Right kidney (tissue), 1 donor: ENCODE measurements around the gene PRKAB2.
"Not testable (repeated sequence)": the region's sequence is repeated elsewhere in the genome, so short reads cannot be mapped to it uniquely, and the experiment has no call there.

ENCODE experiments used
- DNase-seq: peaks from one replicate; pipeline ENCODE4 v3.0.0-alpha.2; 2016

PRKAB2 gene

GRCh38 chr1:147177611-147178380, 5.5 kb upstream of the PRKAB2 start:
- DNase-seq, result peak; percentile 57

- DNase-seq, result no peak
These were observed 687 bp downstream of the PRKAB2 start for GRCh38 chr1:147171399-147172167.

GRCh38 chr1:147169840-147170674, 2.2 kb downstream of the PRKAB2 start:
- DNase-seq, result no peak

GRCh38 chr1:147169171-147169570, 3.1 kb downstream of the PRKAB2 start:
- no peak for DNase-seq

- DNase-seq, result no peak
These were observed 3.6 kb downstream of the PRKAB2 start for GRCh38 chr1:147168626-147169058.

- DNase-seq, result no peak
These were observed 4.9 kb downstream of the PRKAB2 start for GRCh38 chr1:147167365-147167764.

- DNase-seq, result no peak
These were observed 9.3 kb downstream of the PRKAB2 start for GRCh38 chr1:147163019-147163418.

- no peak for DNase-seq
These were observed 10.2 kb downstream of the PRKAB2 start for GRCh38 chr1:147162093-147162492.

- DNase-seq, result not testable (repeated sequence)
These were observed 15.2 kb downstream of the PRKAB2 start for GRCh38 chr1:147157116-147157515.

- no peak for DNase-seq
These were observed 15.6 kb downstream of the PRKAB2 start for GRCh38 chr1:147156642-147157041.

- DNase-seq, result no peak
These were observed 19.5 kb downstream of the PRKAB2 start for GRCh38 chr1:147152772-147153171.

GRCh38 chr1:147151244-147151643, 21.0 kb downstream of the PRKAB2 start:
- no peak for DNase-seq

- DNase-seq, result no peak
These were observed 29.4 kb downstream of the PRKAB2 start for GRCh38 chr1:147142886-147143285.

GRCh38 chr1:147130721-147131120, 41.5 kb downstream of the PRKAB2 start:
- not testable (repeated sequence) for DNase-seq

- DNase-seq, result no peak
These were observed 43.0 kb downstream of the PRKAB2 start for GRCh38 chr1:147129116-147129873.

- no peak for DNase-seq
These were observed 48.0 kb downstream of the PRKAB2 start for GRCh38 chr1:147124266-147124665.

- DNase-seq, result no peak
These were observed 55.2 kb downstream of the PRKAB2 start for GRCh38 chr1:147117109-147117508.

- no peak for DNase-seq
These were observed 56.8 kb downstream of the PRKAB2 start for GRCh38 chr1:147115496-147115895.

- not testable (repeated sequence) for DNase-seq
These were observed 57.2 kb downstream of the PRKAB2 start for GRCh38 chr1:147115079-147115478.

GRCh38 chr1:147114353-147114752, 57.9 kb downstream of the PRKAB2 start:
- not testable (repeated sequence) for DNase-seq

GRCh38 chr1:147111381-147112130, 60.7 kb downstream of the PRKAB2 start:
- no peak for DNase-seq
